C4-2B (cell line): ENCODE data around the gene CNTFR.
A peak's percentile ranks its signal among the peaks of the same experiment; 100 is the strongest.

Source experiments
- CTCF ChIP-seq: fragments of 450-650 bp; conservative IDR thresholded peaks from 2 replicates; pipeline ENCODE4 v1.5.1; 2017; ENCODE audit warnings: mild to moderate bottlenecking
- ZFX ChIP-seq: fragments of 450-650 bp; IDR thresholded peaks from 2 replicates; pipeline ENCODE4 v1.6.1; 2017

DNA sequence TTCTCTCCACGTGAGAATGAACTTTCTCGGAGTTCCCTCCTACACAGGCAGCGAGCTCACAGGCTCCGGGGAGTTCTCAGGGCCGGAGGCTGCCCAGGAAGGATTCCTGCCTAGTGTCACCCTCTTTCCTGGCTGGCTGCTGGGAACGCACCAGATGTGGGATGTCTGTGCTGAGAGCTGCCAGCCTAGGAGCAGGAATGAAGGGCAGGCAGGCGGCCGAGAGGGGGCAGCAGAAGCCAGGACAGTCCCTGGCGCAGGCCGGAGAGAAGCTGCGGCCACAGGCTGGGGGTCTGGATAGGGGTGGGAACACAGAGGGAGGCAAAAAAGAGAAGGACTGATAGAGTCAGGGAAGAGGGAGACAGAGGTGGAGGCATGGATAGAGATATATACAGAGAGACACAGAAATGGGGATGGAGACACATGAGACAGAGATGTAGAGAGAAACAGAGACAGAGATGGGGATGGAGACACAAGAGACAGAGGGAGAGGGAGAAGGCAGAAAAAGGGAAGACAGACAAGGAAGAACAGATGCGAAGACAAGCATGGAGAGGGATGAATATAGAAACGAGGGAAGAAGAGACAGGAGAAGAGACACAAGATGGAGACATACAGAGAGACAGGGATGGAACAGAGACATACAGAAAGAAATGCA is 41.4 kb downstream of the CNTFR start:
- TF ChIP-seq CTCF (peak; percentile 93), ZFX (no peak)
